Activated naive CD8-positive, alpha-beta T cell (primary cell): ENCODE results near the gene HRH1.
"Not testable (repeated sequence)": the region's sequence is repeated elsewhere in the genome, so short reads cannot be mapped to it uniquely, and the experiment has no call there.

Experiments
- H3K27ac Mint-ChIP-seq: one replicate; pipeline ENCODE4 v1.8.0; 2021; ENCODE audit warnings: mixed read lengths
- H3K27me3 Mint-ChIP-seq: one replicate; pipeline ENCODE4 v1.8.0; 2021; ENCODE audit warnings: mixed read lengths
- H3K36me3 Mint-ChIP-seq: one replicate; pipeline ENCODE4 v1.8.0; 2021; ENCODE audit warnings: mixed read lengths
- H3K4me1 Mint-ChIP-seq: one replicate; pipeline ENCODE4 v1.8.0; 2021; ENCODE audit warnings: low read depth, mixed read lengths
- H3K4me3 Mint-ChIP-seq: one replicate; pipeline ENCODE4 v1.8.0; 2021; ENCODE audit warnings: mild to moderate bottlenecking, mixed read lengths
- H3K9me3 Mint-ChIP-seq: one replicate; pipeline ENCODE4 v1.8.0; 2021; ENCODE audit warnings: low read depth, mixed read lengths

Gene HRH1

GRCh38 chr3:11173828-11174465 lies 19.7 kb downstream of the HRH1 start:
- Mint-ChIP-seq H3K9me3 (no peaks in the 10 kb centered on the region), H3K27me3 (peaks cover 3% of the 10 kb centered on the region), H3K4me3 (no peak overlapping the region), H3K36me3 (no peaks in the 10 kb centered on the region), H3K4me1 (no peaks in the 10 kb centered on the region), H3K27ac (no peak overlapping the region)

GRCh38 chr3:11178421-11178820 lies 24.1 kb downstream of the HRH1 start:
- no peaks in the 10 kb centered on the region for H3K36me3 Mint-ChIP-seq
- no peaks in the 10 kb centered on the region for H3K27me3 Mint-ChIP-seq
- H3K4me1 Mint-ChIP-seq = no peaks in the 10 kb centered on the region
- no peak overlapping the region for H3K27ac Mint-ChIP-seq
- no peaks in the 10 kb centered on the region for H3K9me3 Mint-ChIP-seq
- H3K4me3 Mint-ChIP-seq = no peak overlapping the region

GRCh38 chr3:11184328-11184969 lies 30.2 kb downstream of the HRH1 start:
- not testable (repeated sequence) for H3K4me3 Mint-ChIP-seq, H3K4me1 Mint-ChIP-seq, H3K27me3 Mint-ChIP-seq, H3K9me3 Mint-ChIP-seq, H3K27ac Mint-ChIP-seq, H3K36me3 Mint-ChIP-seq

GRCh38 chr3:11185144-11185543 lies 30.9 kb downstream of the HRH1 start:
- Mint-ChIP-seq H3K27me3 (peaks cover 3% of the 10 kb centered on the region), H3K36me3 (no peaks in the 10 kb centered on the region), H3K4me3 (no peak overlapping the region), H3K4me1 (no peaks in the 10 kb centered on the region), H3K27ac (no peak overlapping the region), H3K9me3 (no peaks in the 10 kb centered on the region)

GRCh38 chr3:11185564-11186317 lies 31.4 kb downstream of the HRH1 start:
- Mint-ChIP-seq H3K9me3 (no peaks in the 10 kb centered on the region), H3K4me3 (no peak overlapping the region), H3K27ac (no peak overlapping the region), H3K27me3 (peaks cover 3% of the 10 kb centered on the region), H3K36me3 (no peaks in the 10 kb centered on the region), H3K4me1 (no peaks in the 10 kb centered on the region)

GRCh38 chr3:11186318-11186692 lies 32.0 kb downstream of the HRH1 start:
- H3K4me3 Mint-ChIP-seq = no peak overlapping the region
- H3K4me1 Mint-ChIP-seq = no peaks in the 10 kb centered on the region

GRCh38 chr3:11186771-11187191 lies 32.5 kb downstream of the HRH1 start:
- Mint-ChIP-seq H3K4me3 (no peak overlapping the region), H3K9me3 (no peaks in the 10 kb centered on the region), H3K27ac (no peak overlapping the region), H3K27me3 (peaks cover 3% of the 10 kb centered on the region), H3K4me1 (no peaks in the 10 kb centered on the region), H3K36me3 (no peaks in the 10 kb centered on the region)

More at GRCh38 chr3:11186318-11186692, 32.0 kb downstream of the HRH1 start:
- Mint-ChIP-seq H3K36me3 (no peaks in the 10 kb centered on the region), H3K27ac (no peak overlapping the region), H3K9me3 (no peaks in the 10 kb centered on the region), H3K27me3 (peaks cover 3% of the 10 kb centered on the region)

GRCh38 chr3:11187681-11188080 lies 33.4 kb downstream of the HRH1 start:
- no peaks in the 10 kb centered on the region for H3K36me3 Mint-ChIP-seq
- peaks cover 3% of the 10 kb centered on the region for H3K27me3 Mint-ChIP-seq
- no peaks in the 10 kb centered on the region for H3K4me1 Mint-ChIP-seq
- no peak overlapping the region for H3K4me3 Mint-ChIP-seq
- no peaks in the 10 kb centered on the region for H3K9me3 Mint-ChIP-seq
- no peak overlapping the region for H3K27ac Mint-ChIP-seq

GRCh38 chr3:11188231-11188630 lies 33.9 kb downstream of the HRH1 start:
- no peak overlapping the region for H3K27ac Mint-ChIP-seq

GRCh38 chr3:11195201-11195600 lies 40.9 kb downstream of the HRH1 start:
- H3K27me3 Mint-ChIP-seq = peaks cover 8% of the 10 kb centered on the region
- peaks cover 5% of the 10 kb centered on the region for H3K9me3 Mint-ChIP-seq
- H3K4me3 Mint-ChIP-seq = peak overlapping the region; percentile 3
- peaks cover 18% of the 10 kb centered on the region for H3K4me1 Mint-ChIP-seq
- H3K27ac Mint-ChIP-seq = peak overlapping the region; percentile 80
- H3K36me3 Mint-ChIP-seq = no peaks in the 10 kb centered on the region

More at GRCh38 chr3:11188231-11188630, 33.9 kb downstream of the HRH1 start:
- no peaks in the 10 kb centered on the region for H3K4me1 Mint-ChIP-seq
- no peaks in the 10 kb centered on the region for H3K36me3 Mint-ChIP-seq
- H3K9me3 Mint-ChIP-seq = no peaks in the 10 kb centered on the region
- H3K27me3 Mint-ChIP-seq = peaks cover 3% of the 10 kb centered on the region
- no peak overlapping the region for H3K4me3 Mint-ChIP-seq

- H3K4me1 Mint-ChIP-seq = peaks cover 18% of the 10 kb centered on the region
- H3K27me3 Mint-ChIP-seq = peaks cover 8% of the 10 kb centered on the region
- H3K36me3 Mint-ChIP-seq = no peaks in the 10 kb centered on the region
- H3K27ac Mint-ChIP-seq = peak overlapping the region; percentile 80
- peak overlapping the region; percentile 3 for H3K4me3 Mint-ChIP-seq
- H3K9me3 Mint-ChIP-seq = peaks cover 5% of the 10 kb centered on the region
Measured at GRCh38 chr3:11195721-11196332, 41.5 kb downstream of the HRH1 start.

- peaks cover 18% of the 10 kb centered on the region for H3K4me1 Mint-ChIP-seq
- peaks cover 5% of the 10 kb centered on the region for H3K9me3 Mint-ChIP-seq
- H3K27me3 Mint-ChIP-seq = peaks cover 8% of the 10 kb centered on the region
- no peak overlapping the region for H3K27ac Mint-ChIP-seq
- H3K4me3 Mint-ChIP-seq = no peak overlapping the region
- no peaks in the 10 kb centered on the region for H3K36me3 Mint-ChIP-seq
Measured at GRCh38 chr3:11197484-11197883, 43.2 kb downstream of the HRH1 start.

- Mint-ChIP-seq H3K27me3 (peaks cover 11% of the 10 kb centered on the region), H3K9me3 (peaks cover 5% of the 10 kb centered on the region), H3K4me1 (peaks cover 18% of the 10 kb centered on the region), H3K4me3 (no peak overlapping the region), H3K36me3 (no peaks in the 10 kb centered on the region), H3K27ac (no peak overlapping the region)
Measured at GRCh38 chr3:11198070-11198469, 43.8 kb downstream of the HRH1 start.

GRCh38 chr3:11198495-11198894 lies 44.2 kb downstream of the HRH1 start:
- no peak overlapping the region for H3K27ac Mint-ChIP-seq
- H3K27me3 Mint-ChIP-seq = peaks cover 11% of the 10 kb centered on the region
- H3K4me1 Mint-ChIP-seq = peaks cover 18% of the 10 kb centered on the region
- H3K4me3 Mint-ChIP-seq = no peak overlapping the region
- H3K36me3 Mint-ChIP-seq = no peaks in the 10 kb centered on the region
- H3K9me3 Mint-ChIP-seq = peaks cover 5% of the 10 kb centered on the region
